Measurements from ENCODE around the gene TMEM51. TPM values are rescaled to one million over a fixed set of nuclear protein-coding genes. Genes with fewer than 3 reads are reported as not detected.

Gene TMEM51
- total RNA-seq, 2 donors from 2014 or later = 26.5 to 36.9 TPM

- Histone ChIP-seq H3K9me3 (no peaks in the 10 kb centered on the region), H3K36me3 (replicated peaks in 1 of 2; ENCODE audit: insufficient read depth in 1 of 2, low read depth in 2 of 2) (no peaks in the 10 kb centered on the region), H3K27me3 (no peaks in the 10 kb centered on the region), H3K4me1 (peaks cover 31% of the 10 kb centered on the region), H3K27ac (no peak overlapping the region), H3K4me3 (no peak overlapping the region)
- intact Hi-C loops (cut with DNase I) = no loop called here
- WGBS, 2 donors = 87 to 98% methylated on average over 14 of the region's 14 CpGs
- no peak for TF ChIP-seq POLR2A (IDR thresholded peaks at IDR 0.05)
- TF ChIP-seq, protein P1, sequence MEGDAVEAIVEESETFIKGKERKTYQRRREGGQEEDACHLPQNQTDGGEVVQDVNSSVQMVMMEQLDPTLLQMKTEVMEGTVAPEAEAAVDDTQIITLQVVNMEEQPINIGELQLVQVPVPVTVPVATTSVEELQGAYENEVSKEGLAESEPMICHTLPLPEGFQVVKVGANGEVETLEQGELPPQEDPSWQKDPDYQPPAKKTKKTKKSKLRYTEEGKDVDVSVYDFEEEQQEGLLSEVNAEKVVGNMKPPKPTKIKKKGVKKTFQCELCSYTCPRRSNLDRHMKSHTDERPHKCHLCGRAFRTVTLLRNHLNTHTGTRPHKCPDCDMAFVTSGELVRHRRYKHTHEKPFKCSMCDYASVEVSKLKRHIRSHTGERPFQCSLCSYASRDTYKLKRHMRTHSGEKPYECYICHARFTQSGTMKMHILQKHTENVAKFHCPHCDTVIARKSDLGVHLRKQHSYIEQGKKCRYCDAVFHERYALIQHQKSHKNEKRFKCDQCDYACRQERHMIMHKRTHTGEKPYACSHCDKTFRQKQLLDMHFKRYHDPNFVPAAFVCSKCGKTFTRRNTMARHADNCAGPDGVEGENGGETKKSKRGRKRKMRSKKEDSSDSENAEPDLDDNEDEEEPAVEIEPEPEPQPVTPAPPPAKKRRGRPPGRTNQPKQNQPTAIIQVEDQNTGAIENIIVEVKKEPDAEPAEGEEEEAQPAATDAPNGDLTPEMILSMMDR (IDR thresholded peaks at IDR 0.05) = no peak
- ATAC-seq = no peak
- no peak for DNase-seq
These were observed 103.8 kb downstream of the TMEM51 start for GRCh38 chr1:15257309-15257708.

GRCh38 chr1:15258833-15259621 lies 105.5 kb downstream of the TMEM51 start:
- DNase-seq (peak in 1 of 4 donors; percentile 53), ATAC-seq (no peak)
- H3K27ac ChIP-seq = peak overlapping the region in 1 of 4 donors; percentile 64
- WGBS, 2 donors = 69 to 79% methylated on average over 13 of the region's 13 CpGs
- intact Hi-C loops (cut with DNase I) = no loop called here
- no peaks in the 10 kb centered on the region for H3K9me3 ChIP-seq
- H3K4me1 ChIP-seq = peaks cover 31% of the 10 kb centered on the region
- no peaks in the 10 kb centered on the region for H3K36me3 ChIP-seq (replicated peaks in 1 of 2; ENCODE audit: insufficient read depth in 1 of 2, low read depth in 2 of 2)
- no peaks in the 10 kb centered on the region for H3K27me3 ChIP-seq
- TF ChIP-seq, protein P1 (IDR thresholded peaks at IDR 0.05) = no peak
- no peak for TF ChIP-seq POLR2A (IDR thresholded peaks at IDR 0.05)
- no peak overlapping the region for H3K4me3 ChIP-seq

DNA sequence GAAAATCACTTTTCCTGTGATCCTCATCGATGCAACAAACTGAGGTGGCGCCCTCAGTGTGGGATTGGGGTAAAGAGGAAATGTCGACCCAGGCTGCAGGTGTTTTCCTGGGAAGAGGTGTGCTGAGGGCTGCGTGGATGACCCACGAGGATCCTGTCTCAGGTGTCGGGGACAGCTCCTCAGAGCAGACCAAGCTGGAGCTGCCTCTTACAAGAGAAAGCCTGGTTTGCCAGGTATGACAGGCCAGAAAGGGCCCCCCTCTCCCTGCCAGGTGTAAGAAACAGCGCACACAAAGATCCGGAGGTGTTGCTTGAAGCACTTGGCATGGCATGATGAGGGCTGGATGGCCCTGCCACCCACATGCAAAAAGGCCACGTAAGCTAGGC lies 106.1 kb downstream of the TMEM51 start:
- no peak for TF ChIP-seq POLR2A (IDR thresholded peaks at IDR 0.05)
- TF ChIP-seq, protein P1 (IDR thresholded peaks at IDR 0.05) = no peak
- Histone ChIP-seq H3K9me3 (no peaks in the 10 kb centered on the region), H3K36me3 (replicated peaks in 1 of 2; ENCODE audit: insufficient read depth in 1 of 2, low read depth in 2 of 2) (no peaks in the 10 kb centered on the region), H3K4me3 (no peak overlapping the region), H3K4me1 (peaks cover 31% of the 10 kb centered on the region), H3K27me3 (no peaks in the 10 kb centered on the region), H3K27ac (peak overlapping the region in 2 of 4 donors; percentile 53 to 64)
- 74 to 83% methylated on average over 7 to 9 of the region's 9 CpGs for WGBS, 2 donors
- ATAC-seq (no peak), DNase-seq (no peak)
- intact Hi-C loops (cut with DNase I) = loop anchor here (10.0 kb wide), 1 partner anchor 45 kb away; no protein-coding TSS in a partner anchor

DNA sequence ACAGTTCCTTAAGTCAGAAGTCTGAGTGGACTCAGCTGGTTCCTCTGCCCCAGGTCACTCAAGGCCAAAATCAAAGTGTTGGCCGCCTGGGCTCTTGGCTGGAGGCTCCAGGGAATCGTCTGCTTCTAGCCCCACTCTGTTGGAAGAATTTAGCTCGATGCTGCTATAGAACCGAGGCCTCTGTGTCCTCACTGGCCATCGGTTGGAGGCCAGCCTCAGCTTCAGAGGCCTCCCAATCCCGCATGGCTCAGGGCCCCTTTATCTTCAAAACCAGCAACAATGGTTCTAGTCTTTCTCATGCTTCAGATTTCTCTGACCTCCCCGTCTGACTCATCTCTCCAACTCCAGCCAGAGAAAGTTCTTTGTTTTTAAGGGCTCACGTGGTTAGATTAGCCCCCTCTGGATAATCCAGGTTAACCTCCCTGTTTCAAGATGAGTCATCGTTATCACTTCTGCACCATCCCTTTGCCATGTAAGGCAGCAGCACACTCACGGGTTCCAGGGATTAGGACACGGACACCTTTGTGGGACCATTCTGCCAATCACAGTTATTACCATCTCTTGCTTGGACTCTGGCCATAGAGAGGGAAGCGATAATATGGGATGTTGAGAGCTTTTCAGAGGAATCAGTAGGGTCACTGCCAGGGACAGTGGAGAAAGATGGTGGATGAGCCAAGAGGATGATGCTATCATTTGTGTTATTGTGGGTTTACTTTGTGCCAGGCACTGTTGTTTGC lies 107.0 kb downstream of the TMEM51 start:
- TF ChIP-seq, protein P1 (IDR thresholded peaks at IDR 0.05) = no peak
- TF ChIP-seq POLR2A (IDR thresholded peaks at IDR 0.05) = no peak
- intact Hi-C loops (cut with DNase I) = loop anchor here (10.0 kb wide), 1 partner anchor 46 kb away; no protein-coding TSS in a partner anchor
- WGBS, 2 donors = 65 to 69% methylated on average over 12 of the region's 12 CpGs
- Histone ChIP-seq H3K36me3 (replicated peaks in 1 of 2; ENCODE audit: insufficient read depth in 1 of 2, low read depth in 2 of 2) (no peaks in the 10 kb centered on the region), H3K4me1 (peaks cover 23% of the 10 kb centered on the region), H3K27me3 (no peaks in the 10 kb centered on the region), H3K4me3 (no peak overlapping the region), H3K9me3 (no peaks in the 10 kb centered on the region), H3K27ac (peak overlapping the region in 3 of 4 donors; percentile 31 to 64 (median 53))
- ATAC-seq (peak; percentile 71), DNase-seq (peak in 3 of 4 donors; percentile 40 to 68 (median 52))

All from body of pancreas (tissue), 4 donors.